H1 (cell line): ENCODE measurements around the gene TET1. TPM values are rescaled to one million over a fixed set of nuclear protein-coding genes. Genes with fewer than 3 reads are reported as not detected.

Experiments
- CTCF ChIA-PET: fragments of 300-600 bp; sonication (Branson Sonifier 250); formaldehyde crosslinking; loops from one replicate; lab custom pipeline; 2021; ENCODE audit not compliant: partially characterized antibody; lab: Charles Lee
- POLR2A ChIA-PET: fragments of 300-600 bp; sonication (Branson Sonifier 250); formaldehyde crosslinking; loops from one replicate; lab custom pipeline; 2021; ENCODE audit warnings: inconsistent platforms; ENCODE audit not compliant: partially characterized antibody; lab: Charles Lee
- DNase-seq, 2 experiments: peaks; one replicate each; pipeline versions ENCODE4 v3.0.0 to v3.0.0-alpha.2; 2010 to 2022; ENCODE audit warnings: low spot score in 2 of 2, low read depth in 1 of 2, mixed read lengths in 1 of 2
- FAIRE-seq: peaks from 2 replicates; lab custom pipeline; 2011; peaks lifted over from hg19 to GRCh38; lab: Jason Lieb, UNC
- H2AFZ ChIP-seq: 2 replicates; pipeline ENCODE4 v1.8.1; 2012; ENCODE audit warnings: low read length, inconsistent platforms
- H2AK5ac ChIP-seq: 2 replicates; pipeline ENCODE4 v1.6.1; 2013; ENCODE audit warnings: low read depth, low read length
- H2BK120ac ChIP-seq: replicated peaks from 2 replicates; pipeline ENCODE3; 2013; ENCODE audit warnings: low read depth, low read length, inconsistent platforms
- H2BK12ac ChIP-seq: 2 replicates; pipeline ENCODE4 v1.6.1; 2013; ENCODE audit warnings: low read depth, low read length
- H2BK15ac ChIP-seq: 2 replicates; pipeline ENCODE4 v1.6.1; 2013; ENCODE audit warnings: low read length
- H2BK20ac ChIP-seq: 2 replicates; pipeline ENCODE4 v1.6.1; 2013; ENCODE audit warnings: low read length
- H2BK5ac ChIP-seq: 2 replicates; pipeline ENCODE4 v1.6.1; 2013; ENCODE audit warnings: low read depth, low read length
- H3K14ac ChIP-seq: 2 replicates; pipeline ENCODE4 v1.6.1; 2013; ENCODE audit warnings: inconsistent platforms; ENCODE audit not compliant: insufficient read length
- H3K18ac ChIP-seq: 2 replicates; pipeline ENCODE4 v1.6.1; 2013; ENCODE audit warnings: low read length; ENCODE audit errors: extremely low read depth
- H3K23ac ChIP-seq: 2 replicates; pipeline ENCODE4 v1.6.1; 2013; ENCODE audit warnings: inconsistent platforms; ENCODE audit not compliant: insufficient read length
- H3K23me2 ChIP-seq: 2 replicates; pipeline ENCODE4 v1.6.1; 2013; ENCODE audit warnings: low read depth, low read length
- H3K27ac ChIP-seq: 2 replicates; pipeline ENCODE4 v1.6.1; 2011; ENCODE audit warnings: low read depth, low read length, inconsistent platforms
- H3K27me3 ChIP-seq, 4 experiments: replicated peaks in 1 of 4; 1 replicate in 1 of 4; 2 replicates in 3 of 4; pipeline versions ENCODE4 v1.6.1 to v1.8.1; 2011 to 2013; ENCODE audit warnings: low read length in 3 of 4, mild to moderate bottlenecking in 3 of 4, inconsistent platforms in 2 of 4, mixed read lengths in 2 of 4, moderate library complexity in 1 of 4; ENCODE audit not compliant: control insufficient read depth in 3 of 4, insufficient read depth in 3 of 4; ENCODE audit errors: extremely low read depth in 1 of 4
- H3K36me3 ChIP-seq, 4 experiments: 2 replicates each; pipeline versions ENCODE4 v1.6.1 to v1.8.1; 2011 to 2013; ENCODE audit warnings: mild to moderate bottlenecking in 4 of 4, low read length in 3 of 4, moderate library complexity in 2 of 4, control low read depth in 1 of 4, inconsistent platforms in 1 of 4; ENCODE audit not compliant: insufficient read depth in 4 of 4, control insufficient read depth in 2 of 4
- H3K4ac ChIP-seq: replicated peaks from 2 replicates; pipeline ENCODE3; 2013; ENCODE audit warnings: low read length, low read depth, mixed read lengths, inconsistent platforms; ENCODE audit not compliant: insufficient read length
- H3K4me1 ChIP-seq, 4 experiments: replicated peaks in 1 of 4; 1 replicate in 1 of 4; 2 replicates in 3 of 4; pipeline versions ENCODE4 v1.6.1 to v1.8.1; 2011 to 2013; ENCODE audit warnings: low read length in 3 of 4, inconsistent platforms in 2 of 4, mixed read lengths in 1 of 4; ENCODE audit not compliant: insufficient read depth in 4 of 4, control insufficient read depth in 3 of 4
- H3K4me2 ChIP-seq, 2 experiments: 2 replicates each; pipeline versions ENCODE4 v1.6.1 to v1.8.1; 2011 to 2013; ENCODE audit warnings: low read depth in 2 of 2, low read length in 2 of 2, control low read depth in 1 of 2, inconsistent platforms in 1 of 2, mild to moderate bottlenecking in 1 of 2; ENCODE audit not compliant: insufficient read depth in 1 of 2
- H3K4me3 ChIP-seq, 4 experiments: fragments of 200-600, 300-600 bp in 1 of 4; sonication (generic), shearing (Covaris generic), sonication (Bioruptor Twin) in 1 of 4; 2 replicates each; pipeline versions ENCODE4 v1.5.1 to v1.8.1; 2011 to 2016; ENCODE audit warnings: low read length in 4 of 4, low read depth in 3 of 4, control low read depth in 2 of 4, inconsistent platforms in 2 of 4, mild to moderate bottlenecking in 2 of 4, mixed read lengths in 1 of 4, moderate library complexity in 1 of 4; ENCODE audit not compliant: insufficient read depth in 2 of 4; ENCODE audit errors: extremely low read depth in 1 of 4
- H3K56ac ChIP-seq: replicated peaks from 2 replicates; pipeline ENCODE3; 2013; ENCODE audit warnings: low read depth, mild to moderate bottlenecking, mixed read lengths, low read length, inconsistent platforms; ENCODE audit not compliant: insufficient read length
- H3K79me1 ChIP-seq: 2 replicates; pipeline ENCODE4 v1.6.1; 2013; ENCODE audit warnings: low read depth, low read length, control low read depth
- H3K79me2 ChIP-seq, 2 experiments: 2 replicates each; pipeline versions ENCODE4 v1.6.1 to v1.8.1; 2012 to 2013; ENCODE audit warnings: low read length in 2 of 2, mild to moderate bottlenecking in 2 of 2, inconsistent platforms in 1 of 2; ENCODE audit not compliant: insufficient read depth in 2 of 2, control insufficient read depth in 1 of 2
- H3K9ac ChIP-seq, 4 experiments: replicated peaks in 1 of 4; 1 replicate in 1 of 4; 2 replicates in 3 of 4; pipeline versions ENCODE4 v1.6.1 to v1.8.1; 2011 to 2013; ENCODE audit warnings: low read depth in 3 of 4, low read length in 3 of 4, control low read depth in 2 of 4, mild to moderate bottlenecking in 2 of 4, moderate library complexity in 2 of 4, inconsistent platforms in 1 of 4; ENCODE audit errors: extremely low read depth in 1 of 4
- H3K9me3 ChIP-seq, 2 experiments: 2 replicates each; pipeline versions ENCODE4 v1.6.1 to v1.8.1; 2012 to 2013; ENCODE audit warnings: mild to moderate bottlenecking in 2 of 2, moderate library complexity in 2 of 2, control low read depth in 1 of 2, inconsistent platforms in 1 of 2, low read depth in 1 of 2, low read length in 1 of 2, mixed read lengths in 1 of 2; ENCODE audit not compliant: insufficient read depth in 2 of 2
- H4K20me1 ChIP-seq, 2 experiments: replicated peaks in 1 of 2; 2 replicates each; pipeline versions ENCODE3 to v1.8.1; 2011 to 2013; ENCODE audit warnings: inconsistent platforms in 2 of 2, low read length in 2 of 2, mild to moderate bottlenecking in 1 of 2; ENCODE audit not compliant: insufficient read depth in 2 of 2, control insufficient read depth in 1 of 2
- H4K5ac ChIP-seq: 2 replicates; pipeline ENCODE4 v1.6.1; 2013; ENCODE audit warnings: low read length, low read depth, mixed read lengths, inconsistent platforms; ENCODE audit not compliant: insufficient read length
- H4K8ac ChIP-seq: 2 replicates; pipeline ENCODE4 v1.8.0; 2013; ENCODE audit warnings: mild to moderate bottlenecking, moderate library complexity, low read length, inconsistent platforms; ENCODE audit not compliant: insufficient read depth; ENCODE audit errors: extremely low read depth
- H4K91ac ChIP-seq: replicated peaks from 2 replicates; pipeline ENCODE3; 2013; ENCODE audit warnings: low read length, mixed read lengths, inconsistent platforms; ENCODE audit not compliant: insufficient read length
- JUND ChIP-seq: IDR thresholded peaks from 2 replicates; pipeline ENCODE4 v1.6.1; 2011; ENCODE audit warnings: mild to moderate bottlenecking, improper control_type of control experiment, low read length
- WGBS, 2 experiments: shearing (Covaris generic) in 1 of 2; methylation state at CpG; one replicate each; pipeline versions ENCODE4 v1.1.6 to v1.1.7; 2013 to 2015; ENCODE audit warnings: low lambda C conversion rate in 2 of 2, mixed read lengths in 2 of 2, inconsistent platforms in 1 of 2, low coverage in 1 of 2, missing lambda C conversion rate in 1 of 2; ENCODE audit not compliant: insufficient replicate concordance in 2 of 2, insufficient coverage in 1 of 2, insufficient read length in 1 of 2; ENCODE audit errors: extremely low coverage in 1 of 2, missing lambda C conversion rate in 1 of 2; 5-methylcytosine and 5-hydroxymethylcytosine counted together
- polyA plus RNA-seq, 7 experiments: library from polyadenylated mRNA; depleted of rRNA in 3 of 7; stranded (reverse) in 5 of 7; unstranded in 2 of 7; fragments of >200 nt in 5 of 7; fragments of 200-250 nt in 2 of 7; gene quantifications; 1 replicate in 5 of 7; 2 replicates in 1 of 7; 4 replicates in 1 of 7; pipeline versions ENCODE4 v1.2.1 to v1.2.3, GENCODE V29; 2011 to 2013; ENCODE audit warnings: missing spikeins in 2 of 7, mixed read lengths in 2 of 7
- total RNA-seq: library from RNA; stranded (reverse); fragmentation: NEBNext Ultra II Directional; extraction: Animal tissue kit (Norgen Biotek cat#: 25700); gene quantifications from 2 replicates; pipeline ENCODE4 v1.2.1, GENCODE V29; 2021

TET1 gene
- total and polyA plus RNA-seq, 2 of the 8 experiments (the other 6 are each of a cell fraction or from before 2014, with no cell fraction given) = 15.2 to 69.3 TPM

GRCh38 chr10:68537796-68538195 lies 22.3 kb upstream of the TET1 start:
- H3K14ac ChIP-seq = no peak overlapping the region
- no peak overlapping the region for H2BK15ac ChIP-seq
- no peak overlapping the region for H2BK20ac ChIP-seq
- no peak overlapping the region for H3K9ac ChIP-seq
- no peaks in the 10 kb centered on the region for H3K4me1 ChIP-seq
- WGBS, 2 experiments = 95% methylated on average over 6 of the region's 6 CpGs; no CpG with 5 or more reads in 1 of the 2 experiments
- H3K27me3 ChIP-seq = no peaks in the 10 kb centered on the region
- no peaks in the 10 kb centered on the region for H3K23me2 ChIP-seq
- POLR2A ChIA-PET = interaction anchor here (0.6 to 2.4 kb wide), 3 partner anchors 9 to 167 kb away, joined by 3 to 14 read pairs (median 3); no protein-coding TSS in a partner anchor
- no peak overlapping the region for H2AFZ ChIP-seq
- H3K4ac ChIP-seq = no peak overlapping the region
- no peaks in the 10 kb centered on the region for H3K79me1 ChIP-seq
- no peak for DNase-seq
- no peak overlapping the region for H4K8ac ChIP-seq
- no peak overlapping the region for H2BK12ac ChIP-seq
- no peaks in the 10 kb centered on the region for H4K20me1 ChIP-seq
- no peak overlapping the region for H3K4me3 ChIP-seq
- H4K91ac ChIP-seq = no peak overlapping the region
- H3K56ac ChIP-seq = no peak overlapping the region
- H2BK5ac ChIP-seq = no peak overlapping the region
- no peaks in the 10 kb centered on the region for H3K9me3 ChIP-seq
- H3K27ac ChIP-seq = no peak overlapping the region
- no peak for FAIRE-seq
- no peaks in the 10 kb centered on the region for H3K36me3 ChIP-seq
- no peak overlapping the region for H2BK120ac ChIP-seq
- no peak overlapping the region for H3K18ac ChIP-seq
- no peak overlapping the region for H3K4me2 ChIP-seq
- H4K5ac ChIP-seq = no peak overlapping the region
- TF ChIP-seq JUND = no peak
- H3K79me2 ChIP-seq = no peaks in the 10 kb centered on the region
- CTCF ChIA-PET = interaction anchor here (1.4 to 6.9 kb wide), 2 partner anchors 11 kb away, joined by 3 to 55 read pairs; no protein-coding TSS in a partner anchor
- no peak overlapping the region for H3K23ac ChIP-seq
- H2AK5ac ChIP-seq = no peak overlapping the region
